HEK293 (cell line): ENCODE data around the gene OTUB2.
A peak's percentile ranks its signal among the peaks of the same experiment; 100 is the strongest.

ENCODE experiments used
- CTCF ChIA-PET: fragments of 350-600 bp; formaldehyde crosslinking; extraction: SDS; loops from one replicate; lab custom pipeline; 2021; ENCODE audit warnings: antibody characterized with exemption; lab: Yijun Ruan, JAX
- POLR2A ChIA-PET: fragments of 300-600 bp; formaldehyde crosslinking; extraction: SDS; loops from one replicate; lab custom pipeline; 2020; ENCODE audit warnings: antibody characterized with exemption, inconsistent platforms; lab: Yijun Ruan, JAX
- H3K27ac ChIP-seq: fragments of 200-500 bp; sonication (Bioruptor generic); 2 replicates; pipeline ENCODE4 v1.5.1; 2014; ENCODE audit warnings: low read depth, low read length, control low read depth, inconsistent platforms; ENCODE audit errors: extremely low read depth
- H3K36me3 ChIP-seq, 2 experiments: fragments of 200-500 bp in 1 of 2; sonication (Bioruptor generic) in 1 of 2; 1 replicate in 1 of 2; 2 replicates in 1 of 2; pipeline ENCODE4 v1.5.1; 2014 to 2017; ENCODE audit warnings: inconsistent platforms in 2 of 2, low read length in 2 of 2; ENCODE audit not compliant: control insufficient read depth in 2 of 2, insufficient read depth in 1 of 2
- H3K4me1 ChIP-seq: fragments of 200-500 bp; sonication (Bioruptor generic); 2 replicates; pipeline ENCODE4 v1.5.1; 2014; ENCODE audit warnings: mild to moderate bottlenecking, low read length, inconsistent platforms; ENCODE audit not compliant: control insufficient read depth, insufficient read depth
- H3K4me3 ChIP-seq: 2 replicates; pipeline ENCODE4 v1.5.1; 2011; ENCODE audit warnings: low read depth, mild to moderate bottlenecking, control low read depth, low read length, moderate library complexity
- H3K9me3 ChIP-seq: fragments of 200-500 bp; sonication (Bioruptor generic); 2 replicates; pipeline ENCODE4 v1.5.1; 2014; ENCODE audit warnings: low read depth, low read length, inconsistent platforms; ENCODE audit not compliant: control insufficient read depth, insufficient read depth
- PATZ1 ChIP-seq: fragments of 450-650 bp; formaldehyde crosslinking; IDR thresholded peaks from 2 replicates; pipeline ENCODE4 v1.5.1; 2016; ENCODE audit warnings: missing biosample characterization, missing genetic modification characterization
- PRDM10 ChIP-seq: fragments of 450-650 bp; formaldehyde crosslinking; IDR thresholded peaks from 2 replicates; pipeline ENCODE4 v1.5.1; 2016; ENCODE audit warnings: missing biosample characterization, missing genetic modification characterization
- YY1 ChIP-seq: fragments of 450-650 bp; formaldehyde crosslinking; IDR thresholded peaks from 2 replicates; pipeline ENCODE4 v1.5.1; 2018; ENCODE audit warnings: missing biosample characterization, missing genetic modification characterization
- ZBTB20 ChIP-seq: fragments of 450-650 bp; formaldehyde crosslinking; IDR thresholded peaks from 2 replicates; pipeline ENCODE4 v1.5.1; 2016; ENCODE audit warnings: missing biosample characterization, missing genetic modification characterization
- ZNF239 ChIP-seq: fragments of 450-650 bp; formaldehyde crosslinking; IDR thresholded peaks from 2 replicates; pipeline ENCODE4 v1.5.1; 2016; ENCODE audit warnings: missing biosample characterization, missing genetic modification characterization
- ZNF521 ChIP-seq: fragments of 450-650 bp; formaldehyde crosslinking; IDR thresholded peaks from 2 replicates; pipeline ENCODE4 v1.5.1; 2017; ENCODE audit warnings: missing biosample characterization, mild to moderate bottlenecking, missing genetic modification characterization
- ZNF529 ChIP-seq: fragments of 450-650 bp; formaldehyde crosslinking; IDR thresholded peaks from 2 replicates; pipeline ENCODE4 v1.5.1; 2017; ENCODE audit warnings: missing genetic modification characterization, missing biosample characterization; ENCODE audit not compliant: insufficient replicate concordance
- ZNF558 ChIP-seq: fragments of 450-650 bp; formaldehyde crosslinking; IDR thresholded peaks from 2 replicates; pipeline ENCODE4 v1.5.1; 2016; ENCODE audit warnings: missing biosample characterization, missing genetic modification characterization
- ZNF560 ChIP-seq: fragments of 450-650 bp; formaldehyde crosslinking; IDR thresholded peaks from 2 replicates; pipeline ENCODE4 v1.5.1; 2017; ENCODE audit warnings: missing biosample characterization, missing genetic modification characterization, borderline replicate concordance
- ZNF629 ChIP-seq: fragments of 450-650 bp; formaldehyde crosslinking; IDR thresholded peaks from 2 replicates; pipeline ENCODE4 v1.5.1; 2017; ENCODE audit warnings: missing biosample characterization, missing genetic modification characterization
- ZNF791 ChIP-seq: fragments of 450-650 bp; formaldehyde crosslinking; IDR thresholded peaks from 2 replicates; pipeline ENCODE4 v1.5.1; 2016; ENCODE audit warnings: missing biosample characterization, missing genetic modification characterization
- ZSCAN18 ChIP-seq: fragments of 450-650 bp; formaldehyde crosslinking; IDR thresholded peaks from 2 replicates; pipeline ENCODE4 v1.5.1; 2016; ENCODE audit warnings: missing biosample characterization, missing genetic modification characterization
- ZXDB ChIP-seq: fragments of 450-650 bp; formaldehyde crosslinking; IDR thresholded peaks from 2 replicates; pipeline ENCODE4 v1.5.1; 2016; ENCODE audit warnings: missing biosample characterization, missing genetic modification characterization
- TF ChIP-seq, protein P1 (sequence below): fragments of 450-650 bp; formaldehyde crosslinking; IDR thresholded peaks from 2 replicates; pipeline ENCODE4 v1.5.1; 2016; ENCODE audit warnings: missing biosample characterization, missing genetic modification characterization

Gene OTUB2

GRCh38 chr14:94009767-94010166 is 16.4 kb upstream of the OTUB2 start (continued):
- TF ChIP-seq ZNF629 (tag by site-specific recombination) = no peak
- TF ChIP-seq ZNF560 (tag by site-specific recombination) = no peak
- TF ChIP-seq ZXDB (tag by site-specific recombination) = no peak
- TF ChIP-seq ZNF521 = no peak

DNA sequence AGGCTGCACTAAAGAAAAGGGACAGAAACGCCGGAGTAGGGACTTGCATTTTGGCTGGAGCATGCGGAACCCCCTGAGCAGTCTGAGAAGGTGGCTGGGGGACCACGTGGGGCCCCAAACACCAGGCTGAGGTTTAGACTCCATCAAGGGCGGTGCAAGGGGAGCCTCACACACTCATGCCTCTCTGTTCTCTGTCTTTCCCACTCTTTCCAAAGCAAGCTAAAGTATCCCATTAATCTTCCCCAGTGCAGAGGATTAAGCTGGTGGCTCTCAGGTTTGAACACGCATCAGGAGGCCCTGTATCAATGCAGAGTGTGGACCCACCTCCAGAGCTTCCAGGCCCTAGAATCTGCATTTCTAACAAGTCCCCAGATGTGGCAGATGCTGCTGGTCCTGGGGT is 15.5 kb upstream of the OTUB2 start:
- H3K9me3 ChIP-seq = no peaks in the 10 kb centered on the region
- ChIA-PET CTCF (interaction anchor here (1.8 kb wide), 1 partner anchor 71 kb away, joined by 11 read pairs; no protein-coding TSS in a partner anchor), POLR2A (no interaction called here)
- peaks cover 3% of the 10 kb centered on the region; the same call in 1 of the 2 replicates for H3K4me1 ChIP-seq
- no peak overlapping the region for H3K27ac ChIP-seq
- no peak overlapping the region for H3K4me3 ChIP-seq
- no peaks in the 10 kb centered on the region for H3K36me3 ChIP-seq
- TF ChIP-seq ZNF558 (tag by site-specific recombination) (no peak), YY1 (tag by site-specific recombination) (no peak), PATZ1 (tag by site-specific recombination) (no peak)

GRCh38 chr14:94011795-94012194 is 14.3 kb upstream of the OTUB2 start:
- CTCF ChIA-PET = interaction anchor here (1.8 kb wide), 1 partner anchor 72 kb away, joined by 11 read pairs; no protein-coding TSS in a partner anchor

More at GRCh38 chr14:94011795-94012194, 14.3 kb upstream of the OTUB2 start:
- POLR2A ChIA-PET = interaction anchor here (1.4 kb wide), 1 partner anchor 15 kb away, joined by 4 read pairs; the partner anchor contains the start of gene CCDC197
- no peaks in the 10 kb centered on the region for H3K9me3 ChIP-seq
- TF ChIP-seq ZNF529 (tag by site-specific recombination) (no peak), PRDM10 (tag by site-specific recombination) (peak; percentile 81), ZNF239 (tag by site-specific recombination) (no peak), ZNF791 (tag by site-specific recombination) (no peak), ZBTB20 (peak; percentile 54), ZSCAN18 (no peak)
- TF ChIP-seq, protein P1, sequence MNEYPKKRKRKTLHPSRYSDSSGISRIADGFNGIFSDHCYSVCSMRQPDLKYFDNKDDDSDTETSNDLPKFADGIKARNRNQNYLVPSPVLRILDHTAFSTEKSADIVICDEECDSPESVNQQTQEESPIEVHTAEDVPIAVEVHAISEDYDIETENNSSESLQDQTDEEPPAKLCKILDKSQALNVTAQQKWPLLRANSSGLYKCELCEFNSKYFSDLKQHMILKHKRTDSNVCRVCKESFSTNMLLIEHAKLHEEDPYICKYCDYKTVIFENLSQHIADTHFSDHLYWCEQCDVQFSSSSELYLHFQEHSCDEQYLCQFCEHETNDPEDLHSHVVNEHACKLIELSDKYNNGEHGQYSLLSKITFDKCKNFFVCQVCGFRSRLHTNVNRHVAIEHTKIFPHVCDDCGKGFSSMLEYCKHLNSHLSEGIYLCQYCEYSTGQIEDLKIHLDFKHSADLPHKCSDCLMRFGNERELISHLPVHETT (tag by site-specific recombination) = no peak
- TF ChIP-seq, all 188 proteins: peak for 2
- H3K36me3 ChIP-seq = no peaks in the 10 kb centered on the region
- no peak overlapping the region for H3K4me3 ChIP-seq
- peaks cover 3% of the 10 kb centered on the region; the same call in 1 of the 2 replicates for H3K4me1 ChIP-seq
- no peak overlapping the region for H3K27ac ChIP-seq
